ENCODE measurements around the gene HELZ2.
A peak's percentile ranks its signal among the peaks of the same experiment; 100 is the strongest.

HELZ2 gene

DNA sequence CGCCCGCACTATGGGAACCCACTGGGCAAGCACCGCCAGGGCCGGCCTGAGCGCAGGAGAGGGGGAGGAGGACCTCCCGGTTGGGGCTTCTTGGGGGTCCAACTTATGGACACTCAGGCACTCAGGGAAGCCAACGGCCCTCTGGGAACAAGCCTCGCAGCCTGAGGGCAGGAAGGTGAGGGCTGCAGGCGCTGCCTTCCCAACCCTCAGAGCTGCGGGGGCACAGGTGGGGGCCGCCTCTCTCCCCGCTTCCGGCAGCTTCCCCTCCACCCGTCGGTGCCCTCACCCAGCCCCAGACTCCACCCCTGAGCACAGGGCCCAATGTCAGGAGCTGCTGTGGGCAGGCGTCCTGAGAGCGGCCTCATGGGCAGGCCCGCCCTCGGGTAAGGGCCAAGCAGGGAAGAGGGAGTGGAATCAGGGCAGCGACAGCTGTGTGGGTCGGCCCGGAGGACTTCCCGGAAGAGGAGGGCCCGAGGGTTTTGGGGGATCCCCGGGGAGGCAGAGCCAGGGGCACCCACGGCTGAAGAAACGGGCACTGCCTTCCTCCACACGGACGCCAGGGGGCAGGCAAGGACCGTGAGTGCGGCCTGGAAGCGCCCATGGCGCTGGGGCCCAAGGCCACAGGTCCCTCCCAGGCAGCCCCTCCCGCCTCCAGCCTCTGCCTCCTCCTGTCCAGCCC, 36.4 kb downstream of the HELZ2 start:
- peak; percentile 88 for DNase-seq

DNA sequence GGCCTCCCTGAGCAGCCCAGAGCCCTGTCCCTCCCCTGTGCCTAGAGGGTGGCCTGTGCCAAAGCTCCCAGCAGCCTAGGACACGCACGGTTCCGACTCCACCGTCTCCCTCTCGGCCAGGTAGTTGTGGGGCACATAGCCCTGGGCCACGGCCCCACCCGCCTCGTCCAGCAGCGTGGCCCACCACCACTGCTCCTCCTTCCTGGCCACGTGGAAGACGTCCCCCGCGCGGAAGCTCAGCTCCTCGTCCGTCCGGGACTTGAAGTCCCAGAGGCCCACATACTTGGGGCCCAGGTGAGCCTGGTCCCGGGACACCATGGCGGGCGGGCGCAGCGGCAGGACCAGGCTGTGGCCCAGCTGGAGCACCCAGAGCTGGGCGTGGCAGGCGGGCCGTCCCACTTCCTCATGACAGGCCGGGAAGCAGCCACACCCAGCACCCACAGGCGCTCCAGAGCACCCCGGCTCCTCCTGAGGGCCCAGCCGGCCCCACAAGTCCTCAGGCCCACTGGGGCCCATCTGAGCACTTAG, 37.0 kb downstream of the HELZ2 start, which contains the start of gene PTK6:
PTK6 (minus strand) TSS at position 380 of the 528 bp plus-strand sequence; CDS start at position 318, 62 bp downstream.
- no peak for DNase-seq

DNA sequence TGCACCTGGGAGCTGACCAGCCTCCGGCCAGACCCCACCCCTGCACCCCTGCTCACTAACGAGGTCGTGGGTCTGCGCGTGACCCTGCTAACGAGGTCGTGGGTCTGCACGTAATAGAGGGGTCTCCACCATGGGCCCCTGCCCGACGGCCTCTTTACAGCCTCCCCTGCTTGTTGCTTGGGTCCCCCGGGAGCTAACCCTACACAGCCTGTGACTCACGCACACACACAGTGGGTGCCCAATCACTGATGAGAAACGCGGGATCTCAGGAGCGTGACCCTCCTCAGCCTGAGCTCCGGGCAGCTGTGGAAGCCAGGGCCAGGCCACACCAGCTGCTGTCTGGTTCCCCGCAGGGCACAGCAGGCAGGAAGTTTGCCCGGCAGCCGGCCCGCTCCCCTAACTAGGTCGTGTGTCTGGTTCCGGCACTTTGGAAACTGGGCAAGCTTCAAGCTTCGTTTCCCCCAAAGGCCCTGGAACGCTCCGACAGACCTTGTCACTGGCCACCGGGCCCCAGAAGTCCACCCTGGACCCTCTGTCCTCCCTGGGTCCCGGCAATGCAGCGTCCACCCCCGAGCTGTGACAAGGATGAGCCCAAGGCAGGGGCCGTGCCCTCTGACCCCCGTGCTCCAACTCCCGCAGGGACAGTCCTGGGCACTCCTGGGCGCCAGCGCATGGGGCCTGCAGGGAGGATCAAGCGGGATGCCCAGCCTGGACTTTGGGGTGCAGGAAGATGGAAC, 37.6 kb downstream of the HELZ2 start:
- DNase-seq: no peak

DNA sequence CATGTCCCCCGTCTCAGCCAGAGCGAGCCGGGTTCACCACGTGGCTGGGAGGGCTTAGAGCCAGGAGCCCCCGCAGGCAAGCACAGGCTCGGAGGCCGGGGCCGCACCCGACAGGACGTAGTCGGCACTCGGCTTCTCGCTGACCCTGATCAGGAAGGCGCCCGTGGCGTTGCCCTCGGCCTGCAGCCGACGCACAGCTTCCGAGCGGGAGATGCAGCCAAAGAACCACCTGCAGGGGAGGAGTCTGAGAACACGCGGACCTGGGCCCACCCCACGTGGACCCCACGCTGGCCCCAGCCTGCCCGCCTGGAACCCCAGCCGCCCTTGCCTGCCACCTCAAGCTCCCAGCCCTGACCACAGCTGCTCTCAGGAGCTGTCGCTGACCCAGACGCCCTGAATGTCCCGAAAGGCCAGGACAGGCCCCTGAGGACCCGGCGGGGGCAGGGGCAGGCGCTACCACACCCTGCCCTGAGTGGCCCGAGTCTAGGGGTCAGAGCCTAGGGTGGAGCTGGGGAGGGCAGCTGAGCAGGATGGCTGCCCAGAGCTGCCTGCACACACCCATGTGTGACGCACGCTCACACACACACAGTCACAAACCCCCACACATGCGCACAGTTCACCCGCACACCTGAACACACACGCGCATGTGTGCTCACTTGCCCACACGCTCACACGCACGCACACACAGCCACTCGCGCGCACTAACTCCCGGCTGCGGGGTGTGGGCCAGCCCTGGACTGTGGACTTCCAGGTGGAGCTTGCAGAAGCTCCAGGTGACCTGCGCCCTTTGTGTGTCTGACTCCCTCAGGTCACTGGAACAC, 39.0 kb downstream of the HELZ2 start:
- no peak for DNase-seq

DNA sequence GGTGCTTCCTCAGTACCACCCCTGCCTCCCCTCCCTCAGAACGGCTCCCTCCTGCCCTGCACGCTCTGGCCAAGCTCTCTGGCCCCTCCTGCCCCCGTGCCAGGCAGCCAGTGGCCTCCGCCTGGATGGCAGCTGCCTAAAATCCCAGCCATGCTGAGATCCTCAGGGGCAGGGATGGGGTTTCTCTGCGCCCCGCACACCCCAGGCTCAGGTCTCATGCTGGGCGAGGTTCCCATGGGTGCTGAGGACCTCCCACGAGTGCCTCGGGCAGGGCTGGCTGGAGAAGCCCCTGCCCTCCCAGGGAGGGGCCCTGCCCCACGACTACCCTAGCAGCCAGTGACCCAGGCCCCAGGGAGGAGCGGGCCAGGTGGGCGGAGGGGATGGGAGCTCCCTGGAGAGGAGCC, 39.6 kb downstream of the HELZ2 start:
- no peak for DNase-seq

DNA sequence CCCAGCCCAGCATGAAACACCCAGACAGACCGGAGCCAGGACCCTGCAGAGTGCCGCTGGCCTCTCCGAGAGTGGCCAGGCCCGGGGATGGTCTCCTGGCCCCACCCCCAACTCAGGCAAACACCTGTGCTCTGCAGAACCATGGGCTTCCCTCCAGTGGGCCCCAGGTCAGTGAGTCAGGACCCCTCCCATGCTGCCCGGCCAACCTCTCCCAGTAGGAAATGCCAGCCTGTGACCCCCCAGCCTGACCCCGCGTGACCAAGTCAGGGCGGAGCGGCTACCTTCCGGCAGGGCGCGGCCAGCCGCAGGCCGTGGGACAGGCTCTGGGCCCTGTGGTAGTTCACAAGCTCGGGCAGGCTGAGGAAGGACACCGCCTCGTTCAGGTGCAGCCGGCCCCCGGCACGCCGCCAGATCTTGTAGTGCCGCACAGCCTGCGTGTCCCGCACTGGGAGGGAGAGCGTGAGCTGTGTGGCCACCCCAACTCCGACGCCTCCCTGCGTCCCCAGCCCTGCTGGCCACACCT, 40.1 kb downstream of the HELZ2 start:
- no peak for DNase-seq

DNA sequence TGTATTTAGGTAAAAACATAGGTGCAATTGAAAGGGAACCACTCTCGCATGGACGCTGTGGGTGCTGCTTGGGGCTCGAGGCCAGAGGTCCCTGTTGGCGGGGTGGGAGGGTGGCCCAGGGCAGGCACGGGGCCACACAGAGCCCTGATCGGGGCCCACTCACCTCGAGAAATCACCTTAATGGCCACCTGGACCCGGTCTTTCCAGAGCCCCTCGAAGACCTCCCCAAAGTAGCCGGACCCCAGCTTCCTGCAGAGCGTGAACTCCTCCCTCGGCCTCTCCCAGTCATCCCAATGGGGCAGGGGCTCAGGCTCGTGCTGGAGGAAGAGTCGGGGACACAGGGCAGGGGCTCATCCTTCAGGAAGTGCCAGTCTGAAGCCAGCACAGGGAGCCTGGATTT, 40.7 kb downstream of the HELZ2 start:
- no peak for DNase-seq

DNA sequence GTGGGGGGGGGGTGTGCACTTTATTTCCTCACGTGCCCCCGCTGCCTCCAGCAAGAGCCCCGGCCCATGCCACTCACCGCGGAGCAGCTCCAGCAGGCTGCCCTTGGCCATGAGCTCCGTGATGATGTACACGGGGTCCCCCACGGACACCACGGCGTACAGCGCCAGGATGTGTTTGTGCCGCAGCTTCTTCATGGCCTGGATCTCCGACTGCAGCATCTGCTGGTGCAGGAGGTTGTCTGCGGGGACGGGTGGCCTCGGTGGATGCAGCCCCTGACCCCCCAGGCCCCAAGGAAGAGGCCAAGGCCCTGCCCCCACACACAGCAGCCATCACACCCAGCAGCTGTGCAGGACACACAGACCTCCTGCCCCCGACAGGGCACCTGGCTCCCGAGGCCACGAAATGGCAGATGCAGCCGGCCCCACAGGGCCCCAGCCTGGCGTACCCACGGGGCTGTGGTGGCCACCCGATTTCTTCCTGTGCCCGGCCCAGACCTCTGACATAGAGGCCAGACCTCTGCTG, 41.5 kb downstream of the HELZ2 start:
- DNase-seq: no peak

DNA sequence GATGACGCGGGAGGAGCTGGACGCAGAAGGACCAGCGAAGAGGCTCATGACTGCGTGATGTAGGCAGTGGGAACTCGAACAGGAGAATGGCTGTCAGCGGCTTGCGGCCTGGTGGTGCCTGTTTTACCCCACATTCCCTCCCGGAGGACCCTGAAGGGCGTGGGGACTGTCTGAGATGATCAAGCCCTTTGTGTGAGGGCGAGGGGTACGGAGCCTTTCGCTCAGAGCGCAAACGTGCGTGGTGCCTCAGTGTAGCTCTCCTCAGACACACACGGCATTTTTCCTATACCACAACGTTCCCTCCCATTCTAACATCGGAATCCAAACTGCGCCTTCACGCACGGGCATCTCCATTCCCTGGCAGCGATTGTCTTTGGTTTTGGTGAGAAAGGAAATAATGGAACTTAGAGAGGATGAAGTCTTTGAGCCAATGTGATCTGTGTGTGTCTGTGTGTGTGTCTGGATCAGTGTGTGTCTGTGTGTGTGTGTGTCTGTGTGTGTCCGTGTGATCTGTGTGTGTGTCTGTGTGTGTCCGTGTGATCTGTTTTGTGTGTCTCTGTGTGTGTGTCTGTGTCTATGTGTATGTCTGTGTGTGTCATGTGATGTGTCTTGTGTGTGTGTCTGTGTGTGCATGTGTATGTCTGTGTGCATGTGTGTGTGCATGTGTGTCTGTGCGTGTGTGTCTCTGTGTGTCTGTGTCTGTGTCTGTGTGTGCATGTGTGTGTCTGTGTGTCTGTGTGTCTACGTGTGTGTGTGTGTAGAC, 42.2 kb downstream of the HELZ2 start:
- no peak for DNase-seq

DNA sequence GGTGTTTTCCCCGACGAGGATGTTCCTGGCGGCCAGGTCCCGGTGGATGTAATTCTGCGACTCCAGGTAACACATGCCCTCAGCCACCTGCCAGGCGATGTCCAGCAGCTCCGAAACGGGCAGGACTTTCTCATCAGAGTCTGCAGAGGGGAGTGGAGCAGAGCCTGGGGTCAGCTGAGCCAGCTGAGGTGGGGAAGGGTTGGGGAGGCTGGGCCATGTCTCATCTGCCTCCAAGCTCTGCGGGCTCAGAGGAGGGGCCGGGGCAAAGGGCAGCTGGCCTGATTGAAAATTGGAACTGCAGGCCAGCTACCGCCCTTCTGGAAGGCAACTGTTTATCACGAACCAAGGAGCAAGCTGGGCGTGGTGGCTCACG, 43.3 kb downstream of the HELZ2 start:
- DNase-seq: no peak

DNA sequence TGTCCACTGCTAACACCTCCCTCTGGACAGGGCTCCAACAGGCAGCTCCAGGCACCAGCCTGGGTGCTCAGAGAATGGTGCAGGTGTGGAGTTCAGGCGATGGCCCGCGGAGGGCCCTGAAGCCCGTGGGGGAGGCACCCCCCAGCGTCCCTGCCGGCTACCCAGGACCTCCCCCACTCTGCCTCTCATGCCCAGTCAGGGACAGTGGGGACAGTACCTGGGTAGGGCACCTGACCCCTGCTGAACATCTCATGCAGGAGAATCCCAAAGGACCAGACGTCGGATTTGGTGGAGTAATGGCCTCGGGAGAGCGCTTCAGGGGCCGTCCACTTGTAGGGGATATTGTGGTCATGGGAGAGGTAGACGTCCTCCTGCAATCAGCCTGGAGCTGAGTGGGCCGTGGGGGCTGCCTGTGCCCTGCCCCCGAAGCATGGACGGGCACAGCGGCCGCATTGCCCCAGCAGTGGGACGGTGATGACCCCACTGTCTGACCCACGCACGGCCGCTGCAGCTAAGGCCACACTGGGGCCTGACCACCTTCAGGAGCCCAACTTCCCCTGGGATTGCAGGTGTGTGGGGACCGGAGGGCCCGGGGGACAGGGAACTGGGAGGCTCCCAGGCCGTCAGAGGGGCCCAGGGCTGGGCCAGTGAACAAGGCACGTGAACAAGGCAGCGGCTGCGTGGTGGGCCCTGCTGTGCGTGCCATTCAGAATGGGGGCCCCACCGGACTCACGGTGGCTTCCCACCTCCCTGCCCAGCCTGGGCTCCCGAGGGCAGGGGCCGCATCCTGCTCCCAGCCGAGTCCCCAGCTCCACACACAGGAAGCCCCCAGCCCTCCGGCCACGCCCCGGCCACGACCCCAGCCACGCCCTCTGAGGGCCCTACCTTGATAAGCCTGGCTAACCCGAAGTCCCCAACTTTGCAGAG, 43.9 kb downstream of the HELZ2 start:
- no peak for DNase-seq

DNA sequence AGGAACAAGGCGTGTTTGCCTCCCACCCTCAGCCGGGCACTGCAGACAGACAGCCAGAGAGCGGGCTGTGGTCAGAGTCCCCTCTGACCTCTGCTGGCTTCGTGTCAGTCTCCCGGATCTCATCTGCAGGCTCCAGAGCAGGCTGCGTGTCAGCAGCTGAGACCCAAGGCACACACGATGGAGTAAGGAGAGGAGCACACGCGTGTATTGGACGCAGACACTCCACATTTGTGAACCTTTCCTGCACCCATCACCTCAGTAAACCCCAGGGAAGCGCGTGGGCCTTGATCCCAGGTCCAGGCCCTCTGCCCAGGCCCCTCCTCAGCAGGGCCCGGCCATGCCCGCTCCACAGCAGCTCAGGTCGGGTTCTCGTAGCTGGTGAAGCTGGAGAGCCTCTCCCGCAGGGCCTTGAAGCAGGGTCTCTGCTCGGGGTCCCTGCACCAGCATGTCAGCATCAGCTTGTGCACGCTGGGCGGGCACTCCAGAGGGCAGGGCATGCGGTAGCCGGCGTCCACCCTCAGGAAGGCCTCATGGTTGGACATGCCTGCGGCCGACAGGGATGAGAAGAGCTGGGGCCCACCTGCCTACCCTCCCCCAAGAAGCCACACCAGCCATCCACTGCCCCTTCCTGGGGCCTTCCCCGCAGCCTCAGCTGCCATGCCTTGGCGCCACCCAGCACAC, 44.7 kb downstream of the HELZ2 start:
- DNase-seq: no peak

DNA sequence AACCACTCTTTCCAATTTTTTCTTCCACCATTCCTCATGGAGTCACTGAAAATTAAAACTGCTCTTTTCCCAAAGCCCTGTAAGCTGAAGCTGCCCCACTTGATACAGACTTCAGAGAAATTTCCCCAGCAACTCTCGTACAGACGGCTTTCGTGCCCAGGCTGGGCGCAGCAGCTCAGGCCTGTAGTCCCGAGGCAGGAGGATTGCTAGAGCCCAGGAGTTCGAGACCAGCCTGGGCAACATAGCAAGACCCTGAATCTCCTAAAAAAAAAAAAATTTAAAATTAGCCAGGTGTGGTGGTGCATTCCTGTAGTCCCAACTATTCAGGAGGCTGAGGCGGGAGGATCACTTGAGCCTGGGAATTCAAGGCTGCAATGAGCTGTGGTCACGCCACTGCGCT, 46.9 kb downstream of the HELZ2 start:
- no peak for DNase-seq

DNA sequence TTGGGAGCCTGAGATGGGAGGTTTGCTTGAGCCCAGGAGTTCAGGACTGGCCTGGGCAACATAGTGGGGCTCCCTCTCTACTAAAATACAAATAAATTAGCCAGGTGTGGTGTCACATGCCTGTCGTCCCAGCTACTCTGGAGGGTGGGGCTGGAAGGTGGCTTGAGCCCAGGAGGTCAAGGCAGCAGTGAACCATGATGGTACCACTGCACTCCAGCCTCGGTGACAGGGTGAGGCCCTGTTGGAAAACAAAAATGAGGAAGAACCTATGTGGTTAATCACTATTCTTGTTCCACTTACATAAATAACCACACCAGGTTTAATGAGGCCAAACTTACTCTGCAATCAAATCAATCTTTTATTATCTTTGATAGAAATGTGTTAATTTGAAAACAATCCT, 48.1 kb downstream of the HELZ2 start:
- no peak for DNase-seq

DNA sequence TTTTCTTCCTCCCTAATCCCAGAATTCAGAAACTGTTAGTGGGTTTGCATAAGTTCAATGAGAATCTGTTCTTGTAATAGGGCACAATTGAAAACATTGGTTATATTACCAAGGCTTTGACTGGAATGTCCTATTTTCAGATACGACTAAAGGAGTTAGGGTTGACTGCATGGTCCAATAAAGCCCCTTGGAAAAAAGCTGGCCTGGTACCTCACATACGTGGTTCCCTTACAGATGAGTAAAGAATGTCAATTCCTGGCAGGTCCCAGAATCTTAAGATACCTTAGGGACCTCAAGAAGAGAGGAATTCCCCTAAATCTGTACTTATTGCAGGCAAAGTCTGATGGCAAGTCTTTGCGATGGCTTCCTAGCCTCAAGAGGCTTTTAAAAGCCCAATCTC, 48.9 kb downstream of the HELZ2 start:
- no peak for DNase-seq
